ENCODE measurements around the gene YTHDC1.
"Not testable (repeated sequence)": the region's sequence is repeated elsewhere in the genome, so short reads cannot be mapped to it uniquely, and the experiment has no call there.

YTHDC1 gene

GRCh38 chr4:68349649-68350360, at the start of gene YTHDC1:
Gene YTHDC1, minus strand, starts transcription at chr4:68350090. Its CDS starts 337 bp downstream, at chr4:68349753.
- DNase-seq (ENCODE audit: low spot score): peak; percentile 95

DNA sequence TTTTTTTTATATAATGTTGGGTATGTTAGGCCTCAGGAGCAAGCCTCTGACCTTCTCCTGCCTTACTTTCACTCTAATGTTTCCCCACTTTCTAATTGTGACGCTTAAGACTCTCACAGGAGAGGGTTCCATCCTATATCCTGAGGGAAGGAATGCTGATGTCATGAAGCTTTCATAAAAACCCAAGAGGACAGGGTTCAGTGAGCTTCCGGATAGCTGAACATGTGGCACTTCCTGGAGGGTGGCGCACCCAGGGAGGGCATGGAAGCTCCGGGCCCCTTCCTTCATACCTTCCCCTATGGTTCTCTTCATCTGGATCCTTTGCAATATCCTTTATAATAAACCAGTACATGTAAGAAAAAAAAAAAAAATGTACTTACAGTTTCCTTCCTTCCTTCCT, 49.4 kb upstream of the YTHDC1 start:
- DNase-seq (ENCODE audit: low spot score): no peak

DNA sequence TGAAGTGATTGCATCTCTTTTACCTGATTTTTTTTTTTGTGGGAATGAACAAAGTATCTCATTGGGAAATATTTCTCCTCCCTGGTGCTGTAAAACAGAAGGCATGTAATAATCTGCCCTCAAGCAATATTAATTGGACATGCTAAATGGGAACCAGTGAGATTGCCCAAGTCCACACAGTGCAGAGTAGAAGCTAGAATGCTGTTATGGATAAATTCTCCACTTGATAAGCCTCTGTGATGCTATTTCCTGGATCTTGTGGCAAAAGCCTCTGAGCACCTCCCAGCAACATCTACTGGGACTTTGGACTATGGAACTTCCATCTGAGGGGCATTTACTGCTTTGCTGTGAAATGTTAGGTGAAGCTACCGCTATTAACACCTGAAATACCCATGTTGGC, 46.9 kb upstream of the YTHDC1 start:
- DNase-seq (ENCODE audit: low spot score): no peak

DNA sequence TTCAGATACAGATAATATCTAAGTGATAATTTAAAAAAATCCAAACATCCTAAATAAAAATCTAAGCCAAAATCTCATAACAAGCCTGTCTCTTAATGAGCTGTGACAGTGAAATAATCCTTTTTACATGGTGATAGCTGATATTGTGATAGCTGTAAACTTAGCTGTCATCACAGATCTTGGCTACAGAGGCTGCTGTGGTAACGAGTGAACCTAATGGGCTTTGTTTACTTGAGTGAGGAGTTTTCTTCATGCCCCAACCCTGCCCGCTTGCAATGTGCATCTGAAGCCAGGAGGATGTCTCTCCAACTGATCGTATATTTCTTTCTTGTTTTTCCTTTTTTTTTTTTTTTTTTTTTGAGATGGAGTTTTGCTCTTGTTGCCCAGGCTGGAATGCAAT, 41.5 kb upstream of the YTHDC1 start:
- no peak for DNase-seq (ENCODE audit: low spot score)

- no peak for DNase-seq (ENCODE audit: low spot score)
These were observed 40.5 kb upstream of the YTHDC1 start for GRCh38 chr4:68390205-68390935.

- not testable (repeated sequence) for DNase-seq (ENCODE audit: low spot score)
These were observed 39.6 kb upstream of the YTHDC1 start for GRCh38 chr4:68389386-68389913.

GRCh38 chr4:68388347-68388865, 38.5 kb upstream of the YTHDC1 start:
- DNase-seq (ENCODE audit: low spot score): no peak

DNA sequence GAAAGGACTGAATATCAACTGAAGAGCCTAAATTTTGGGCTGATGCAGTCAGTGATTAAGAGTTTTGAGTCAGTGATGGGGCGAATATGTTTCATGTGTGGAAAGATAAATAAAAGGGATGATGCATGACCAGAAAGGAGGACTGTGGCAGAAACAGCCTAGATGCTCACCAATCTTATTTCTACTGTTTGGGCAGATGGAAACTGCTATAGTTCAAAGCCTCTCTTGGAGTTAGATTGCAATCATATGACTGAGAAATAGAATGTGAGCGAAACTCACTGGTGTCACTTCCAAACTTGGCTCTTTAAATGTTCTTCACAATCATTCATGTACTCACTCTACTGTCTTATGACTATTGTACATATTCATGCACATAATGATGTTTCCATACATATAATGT, 35.4 kb upstream of the YTHDC1 start:
- no peak for DNase-seq (ENCODE audit: low spot score)

DNA sequence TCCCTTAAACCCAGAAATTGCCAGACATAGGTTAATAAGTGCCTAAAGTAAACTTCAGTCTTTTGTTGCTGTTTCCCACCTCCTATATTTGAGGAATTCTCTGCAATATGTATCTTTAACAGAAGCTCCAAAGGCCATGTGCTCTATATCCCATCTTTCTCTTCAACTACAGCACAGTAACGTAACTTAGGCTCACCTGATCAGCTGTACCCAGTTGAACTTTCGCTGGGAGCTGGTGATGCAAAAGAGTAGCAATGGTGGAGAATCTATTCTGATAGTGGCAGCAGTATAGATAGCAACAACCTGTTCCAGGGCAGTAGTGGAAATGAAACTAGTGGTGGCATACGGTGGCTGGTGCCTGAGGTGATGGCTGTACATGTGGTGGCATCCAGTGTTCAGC, 33.2 kb upstream of the YTHDC1 start:
- DNase-seq (ENCODE audit: low spot score): no peak

- DNase-seq (ENCODE audit: low spot score): no peak
These were observed 28.3 kb upstream of the YTHDC1 start for GRCh38 chr4:68378226-68378625.

GRCh38 chr4:68375667-68376559, 26.0 kb upstream of the YTHDC1 start:
- DNase-seq (ENCODE audit: low spot score): peak; percentile 68

DNA sequence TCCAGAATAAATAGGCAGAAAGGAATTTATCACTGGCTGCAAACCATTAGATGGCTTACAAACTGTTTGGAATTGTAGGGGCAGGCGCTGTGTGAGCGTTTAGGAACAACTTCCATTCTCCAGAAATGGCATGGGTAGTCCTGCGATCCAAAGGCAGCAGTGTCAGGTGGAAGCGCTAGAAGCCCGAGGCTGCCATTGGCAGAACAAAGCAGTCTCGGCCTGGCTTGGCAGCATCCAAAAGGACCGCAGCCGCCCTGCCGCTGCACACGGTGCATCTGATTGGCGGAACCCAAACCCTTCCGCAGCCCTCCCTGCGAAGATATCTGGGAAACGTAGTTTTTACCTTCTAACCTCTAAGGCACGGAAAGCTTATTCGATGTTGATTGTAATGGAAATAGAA, 23.6 kb upstream of the YTHDC1 start:
- no peak for DNase-seq (ENCODE audit: low spot score)

DNA sequence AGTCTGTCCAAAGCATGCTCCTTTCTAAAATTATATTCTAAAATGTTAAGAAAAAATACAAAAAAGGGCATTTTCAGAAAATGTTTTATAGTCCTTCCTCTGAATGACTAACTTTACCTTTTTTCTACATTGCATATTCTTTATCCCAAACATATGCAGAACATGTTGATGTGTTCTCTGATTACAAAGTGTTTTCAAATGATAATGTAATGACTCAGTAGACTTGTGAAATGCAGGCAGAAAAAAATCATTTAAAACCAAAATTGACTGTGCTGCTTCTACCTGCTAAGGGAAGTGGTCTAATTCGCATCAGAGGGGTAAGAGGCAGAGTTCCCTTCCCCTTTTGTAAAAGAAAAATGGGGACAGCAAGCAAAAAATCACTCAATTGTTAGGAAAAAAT, 22.7 kb upstream of the YTHDC1 start:
- DNase-seq (ENCODE audit: low spot score): no peak

DNA sequence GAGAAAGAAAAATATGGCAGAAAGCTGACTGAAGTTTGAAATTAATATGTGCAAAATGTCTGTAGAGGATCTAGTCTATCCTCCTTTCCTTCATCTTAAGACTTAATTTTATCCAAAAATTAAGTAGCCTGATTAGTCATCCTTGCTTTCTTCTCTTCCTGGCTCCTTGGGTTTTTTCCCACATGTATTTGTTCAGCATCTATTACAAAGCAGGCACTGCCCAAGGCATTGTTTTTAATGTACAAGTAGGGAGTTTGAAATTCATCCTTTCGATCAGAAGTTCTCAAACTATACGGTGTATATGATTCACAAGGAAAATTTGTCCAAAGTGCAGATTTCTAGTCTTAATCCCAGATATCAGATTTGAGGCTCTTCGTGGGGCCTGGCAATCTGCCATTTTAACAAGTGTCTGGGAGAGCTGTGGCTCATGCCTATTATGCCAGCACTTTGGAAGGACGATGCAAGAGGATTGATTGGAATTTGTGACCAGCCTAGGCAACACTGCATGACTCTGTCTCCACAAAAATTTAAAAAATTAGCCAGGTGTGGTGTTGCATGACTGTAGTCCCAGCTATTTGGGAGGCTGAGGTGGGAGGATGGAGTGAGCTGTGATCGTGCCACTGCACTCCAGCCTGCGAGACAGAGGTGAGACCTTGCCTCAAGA, 19.4 kb upstream of the YTHDC1 start:
- peak; percentile 55 for DNase-seq (ENCODE audit: low spot score)

DNA sequence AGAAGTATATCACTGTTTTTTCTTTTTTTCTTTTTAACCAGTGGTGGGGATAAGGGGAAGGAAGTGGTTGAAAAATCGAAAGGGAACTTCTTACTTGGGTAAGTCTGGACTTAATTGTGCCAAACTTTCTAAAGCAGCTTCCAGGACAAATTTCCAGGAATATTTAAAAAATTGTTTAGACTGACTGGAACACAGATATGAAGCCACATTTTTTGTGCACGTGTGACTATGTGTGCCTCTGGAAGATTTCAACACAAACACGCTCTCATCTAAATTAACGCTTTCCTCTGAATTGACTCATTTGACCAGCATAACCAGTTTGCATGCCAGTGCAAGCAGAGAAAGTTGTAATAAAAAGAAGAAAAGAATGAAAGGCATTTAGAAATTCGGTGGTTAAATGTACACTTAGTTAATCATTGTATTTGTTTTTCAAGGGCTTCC, 18.8 kb upstream of the YTHDC1 start:
- no peak for DNase-seq (ENCODE audit: low spot score)

GRCh38 chr4:68367835-68368234, 17.9 kb upstream of the YTHDC1 start:
- DNase-seq (ENCODE audit: low spot score): no peak

DNA sequence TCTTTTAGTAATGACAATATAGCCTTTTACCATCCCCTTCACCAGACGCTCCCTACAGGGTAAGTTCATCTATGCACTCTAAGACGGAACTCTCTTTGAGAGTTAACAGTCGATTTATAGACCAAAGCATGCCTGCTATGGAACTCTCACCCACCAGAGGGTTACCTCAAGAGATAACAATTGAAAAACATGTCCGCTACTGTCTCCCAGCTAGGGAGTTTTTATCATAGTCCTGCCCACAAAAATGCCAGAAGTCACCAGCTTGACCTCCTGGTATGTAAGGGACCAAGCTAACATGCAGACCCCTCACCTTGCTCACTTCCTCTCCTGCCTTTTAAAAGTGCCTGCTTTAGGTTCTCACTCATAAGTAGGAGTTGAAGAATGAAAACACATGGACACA, 16.7 kb upstream of the YTHDC1 start:
- no peak for DNase-seq (ENCODE audit: low spot score)

GRCh38 chr4:68365068-68365467, 15.2 kb upstream of the YTHDC1 start:
- no peak for DNase-seq (ENCODE audit: low spot score)

- DNase-seq (ENCODE audit: low spot score): peak; percentile 61
These were observed 11.3 kb upstream of the YTHDC1 start for GRCh38 chr4:68361146-68361589.

- DNase-seq (ENCODE audit: low spot score): no peak
These were observed 10.5 kb upstream of the YTHDC1 start for GRCh38 chr4:68360231-68360968.

- no peak for DNase-seq (ENCODE audit: low spot score)
These were observed 9.6 kb upstream of the YTHDC1 start for GRCh38 chr4:68359508-68359907.

Measured in LoVo (cell line).